OCI-LY3 (cell line): ENCODE measurements around the gene FAM120A.

Experiments
- EZH2phosphoT487 ChIP-seq: fragments of 200-600 bp; shearing (Covaris generic); IDR thresholded peaks from 2 replicates; pipeline ENCODE4 v1.6.1; 2018; ENCODE audit warnings: antibody characterized with exemption, mixed run types, low read depth
- TF ChIP-seq, protein P1 (sequence below): fragments of 200-600, 300-600 bp; sonication (generic); IDR thresholded peaks from 2 replicates; pipeline ENCODE4 v1.5.1; 2014; ENCODE audit warnings: antibody characterized with exemption, low read length, low read depth

DNA sequence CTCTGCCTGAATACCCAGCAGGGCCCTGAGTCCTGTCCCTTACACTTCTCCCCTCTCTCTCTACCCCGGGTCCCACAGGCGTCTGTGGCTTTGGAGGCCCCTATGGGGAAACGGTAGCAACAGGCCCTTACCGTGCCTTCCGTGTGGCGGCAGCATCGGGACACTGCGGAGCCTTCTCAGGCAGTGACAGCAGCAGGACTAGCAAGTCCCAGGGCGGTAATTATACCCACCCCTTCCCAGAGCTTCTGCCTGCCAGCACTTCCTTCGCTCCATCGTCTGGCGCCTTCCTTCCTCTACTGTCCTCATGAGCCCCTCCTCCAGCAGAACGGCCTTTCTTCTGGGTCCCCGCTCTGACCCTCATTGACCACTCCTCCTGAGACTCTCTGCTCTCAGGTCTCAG is 107.0 kb downstream of the FAM120A start:
- TF ChIP-seq, protein P1, sequence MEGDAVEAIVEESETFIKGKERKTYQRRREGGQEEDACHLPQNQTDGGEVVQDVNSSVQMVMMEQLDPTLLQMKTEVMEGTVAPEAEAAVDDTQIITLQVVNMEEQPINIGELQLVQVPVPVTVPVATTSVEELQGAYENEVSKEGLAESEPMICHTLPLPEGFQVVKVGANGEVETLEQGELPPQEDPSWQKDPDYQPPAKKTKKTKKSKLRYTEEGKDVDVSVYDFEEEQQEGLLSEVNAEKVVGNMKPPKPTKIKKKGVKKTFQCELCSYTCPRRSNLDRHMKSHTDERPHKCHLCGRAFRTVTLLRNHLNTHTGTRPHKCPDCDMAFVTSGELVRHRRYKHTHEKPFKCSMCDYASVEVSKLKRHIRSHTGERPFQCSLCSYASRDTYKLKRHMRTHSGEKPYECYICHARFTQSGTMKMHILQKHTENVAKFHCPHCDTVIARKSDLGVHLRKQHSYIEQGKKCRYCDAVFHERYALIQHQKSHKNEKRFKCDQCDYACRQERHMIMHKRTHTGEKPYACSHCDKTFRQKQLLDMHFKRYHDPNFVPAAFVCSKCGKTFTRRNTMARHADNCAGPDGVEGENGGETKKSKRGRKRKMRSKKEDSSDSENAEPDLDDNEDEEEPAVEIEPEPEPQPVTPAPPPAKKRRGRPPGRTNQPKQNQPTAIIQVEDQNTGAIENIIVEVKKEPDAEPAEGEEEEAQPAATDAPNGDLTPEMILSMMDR: no peak
- TF ChIP-seq EZH2phosphoT487: no peak
